Kidney glomerular epithelial cell (primary cell): Measurements from ENCODE around the gene ASCL2.

Experiments
- DNase-seq: peaks from one replicate; lab custom pipeline; 2025; lab: John Stamatoyannopoulos, UW

Gene ASCL2

DNA sequence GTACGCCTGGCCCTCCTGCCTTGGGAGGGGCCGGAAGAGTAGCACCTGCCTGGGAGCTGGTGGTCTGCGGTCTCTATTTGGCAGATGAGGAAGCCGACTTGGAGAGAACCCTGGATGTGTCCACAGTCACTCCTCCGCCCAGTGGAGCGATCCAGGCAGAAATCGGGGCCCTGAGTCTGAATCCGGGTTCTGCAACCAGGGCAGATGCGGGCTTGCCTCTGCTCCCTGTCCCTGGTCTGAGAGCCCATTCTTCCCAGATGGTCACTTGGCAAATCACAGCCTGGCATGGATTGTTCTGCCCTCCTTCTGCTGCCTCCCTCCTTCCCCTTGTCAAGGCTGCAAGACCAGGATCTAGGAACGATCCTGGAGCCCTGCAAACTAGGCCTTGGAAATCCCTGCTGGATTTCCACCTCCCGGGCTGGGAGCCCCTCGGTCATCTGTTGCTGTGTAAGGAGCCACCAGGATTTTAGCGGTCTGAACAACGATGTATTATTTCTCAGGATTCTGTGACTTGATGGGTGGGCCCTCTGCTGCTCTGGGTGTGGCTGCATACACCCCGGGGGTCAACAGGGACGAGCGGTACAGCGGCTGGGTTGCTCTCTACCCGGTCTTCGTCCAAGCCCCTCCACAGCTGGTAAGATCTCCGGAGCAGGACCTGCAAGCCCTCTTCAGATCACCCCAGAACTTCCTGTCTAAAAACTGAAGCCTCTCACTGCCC lies 2.0 kb upstream of the ASCL2 start:
- no peak for DNase-seq

DNA sequence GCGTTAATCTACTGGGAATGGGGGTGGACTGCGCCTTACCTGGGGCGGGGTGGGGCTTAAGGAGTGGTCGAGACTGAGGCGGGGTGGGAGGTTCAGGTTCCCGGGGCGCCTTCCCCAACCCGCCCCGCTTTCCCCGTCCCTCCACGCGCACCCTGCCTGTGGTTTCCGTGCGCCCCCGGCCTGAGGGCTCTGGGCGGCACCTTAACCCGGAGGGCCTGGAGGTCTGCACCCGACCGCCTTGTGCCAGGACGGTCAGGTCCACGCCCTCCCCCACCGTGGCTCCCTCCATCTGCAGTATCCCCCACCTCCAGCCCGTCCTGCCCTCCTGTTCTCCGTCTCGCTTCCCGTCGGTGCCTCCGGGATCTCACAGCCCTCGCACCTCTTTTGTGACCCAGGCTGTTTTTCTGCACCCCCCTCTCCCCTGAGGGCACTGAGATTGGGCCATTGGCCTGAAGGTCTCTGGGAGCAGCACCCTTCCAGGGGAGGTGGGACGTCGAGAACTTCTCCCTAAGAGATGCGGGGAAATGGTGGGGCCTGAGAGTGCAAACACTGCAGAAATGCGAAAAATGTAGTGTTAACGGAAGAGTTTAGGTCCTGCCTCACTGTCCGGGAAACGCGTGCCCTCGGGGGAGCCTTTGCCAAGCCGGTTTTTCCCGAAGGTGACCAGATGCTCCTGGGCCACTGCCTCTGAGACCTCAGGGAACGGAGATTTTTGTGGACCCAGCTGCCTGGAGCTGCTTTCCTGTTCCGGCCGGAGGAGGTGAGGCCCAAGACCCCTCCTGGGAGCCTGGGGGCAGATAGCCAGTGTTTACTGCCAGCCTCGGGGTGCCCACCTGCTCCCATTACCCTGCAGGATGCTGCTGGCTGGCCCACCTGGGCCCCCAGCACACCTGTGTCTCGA lies 1.2 kb upstream of the ASCL2 start:
- DNase-seq: no peak

DNA sequence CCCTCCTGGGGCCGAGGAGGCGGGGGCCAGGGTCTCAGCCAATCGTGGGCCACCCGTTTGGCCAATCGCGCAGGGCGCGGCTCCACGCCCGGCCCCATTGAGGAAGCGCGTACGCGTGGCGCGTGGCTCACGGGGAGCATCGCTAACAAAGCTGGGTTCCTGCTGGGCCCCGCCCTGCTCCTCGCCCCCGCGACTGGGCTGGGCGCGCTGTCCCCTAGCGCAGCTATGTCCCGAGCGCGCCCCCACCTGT lies 614 bp upstream of the ASCL2 start:
- no peak for DNase-seq

DNA sequence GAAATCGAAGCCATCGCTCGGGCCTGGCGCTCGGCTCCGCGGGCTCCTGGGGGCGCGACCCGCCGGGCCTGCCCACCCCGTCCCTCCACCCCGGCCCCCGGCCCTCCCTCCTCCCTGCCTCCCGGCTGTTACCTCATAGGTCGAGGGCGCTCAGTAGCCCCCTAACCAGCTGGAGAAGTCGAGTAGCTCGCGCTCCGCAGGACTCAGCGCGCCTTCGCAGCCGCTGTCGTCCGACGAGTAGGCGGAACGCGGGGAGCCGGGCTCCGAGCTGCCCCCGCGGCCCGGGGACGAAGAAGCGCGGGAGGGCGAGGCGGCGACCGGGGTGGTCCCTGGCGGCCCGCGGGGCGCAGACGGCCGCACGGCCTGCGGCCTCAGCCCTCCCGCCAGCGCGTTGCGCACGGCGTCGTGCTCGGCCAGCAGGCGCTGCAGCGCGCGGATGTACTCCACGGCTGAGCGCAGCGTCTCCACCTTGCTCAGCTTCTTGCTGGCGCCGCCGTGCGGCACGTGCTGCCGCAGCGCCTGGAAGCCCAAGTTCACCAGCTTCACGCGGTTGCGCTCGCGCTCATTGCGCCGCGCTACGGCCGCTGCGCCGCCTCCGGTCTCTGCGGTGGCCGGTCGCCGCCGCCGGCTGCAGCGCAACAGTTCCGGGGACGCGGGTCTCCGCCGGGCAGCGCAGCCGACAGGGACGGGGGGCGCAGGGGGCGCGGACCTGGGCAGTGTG lies 627 bp downstream of the ASCL2 start:
- DNase-seq: no peak

DNA sequence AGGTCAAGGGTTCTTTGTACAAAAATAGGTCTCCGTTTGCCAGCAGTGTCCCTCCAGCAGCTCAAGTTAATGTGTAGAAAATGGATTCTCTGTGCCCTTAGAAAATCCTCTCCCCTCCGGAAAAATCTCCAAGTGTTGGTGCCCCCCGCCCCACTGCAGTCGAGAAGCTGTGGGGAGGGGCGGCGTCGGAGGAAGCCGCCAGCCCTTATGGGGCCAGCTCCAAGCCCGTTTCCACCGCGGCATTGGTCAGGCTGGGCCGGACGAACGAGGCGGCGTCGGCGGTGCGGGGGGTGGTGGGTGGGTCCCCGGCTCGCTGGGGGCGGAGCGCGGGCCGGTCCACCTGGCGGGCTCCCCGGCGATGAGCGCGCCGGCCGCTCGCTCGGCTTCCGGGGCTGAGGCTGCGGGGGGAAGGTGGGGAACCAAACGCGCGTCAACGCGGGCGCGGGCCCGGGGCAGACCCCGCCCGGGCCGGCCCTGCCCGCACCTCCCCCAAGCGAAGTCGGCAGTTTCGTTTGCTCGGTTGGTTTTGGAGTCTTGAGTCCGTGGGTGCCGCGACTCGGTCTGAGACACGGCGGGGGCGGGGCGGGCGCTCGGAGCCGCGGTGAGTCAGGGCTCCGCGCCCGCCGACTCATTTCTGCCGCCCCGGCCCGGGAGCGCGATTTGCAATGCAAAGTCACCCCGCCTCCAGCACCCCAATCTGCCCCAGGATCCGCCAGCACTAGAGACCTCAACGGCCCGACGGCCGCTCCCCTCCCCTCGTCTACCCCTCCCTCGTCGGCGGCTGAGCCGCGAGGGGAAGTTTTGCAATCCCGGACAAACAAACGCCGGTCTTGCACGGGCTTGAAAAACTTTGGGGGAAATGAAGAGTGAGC lies 1.4 kb downstream of the ASCL2 start:
- DNase-seq: no peak

DNA sequence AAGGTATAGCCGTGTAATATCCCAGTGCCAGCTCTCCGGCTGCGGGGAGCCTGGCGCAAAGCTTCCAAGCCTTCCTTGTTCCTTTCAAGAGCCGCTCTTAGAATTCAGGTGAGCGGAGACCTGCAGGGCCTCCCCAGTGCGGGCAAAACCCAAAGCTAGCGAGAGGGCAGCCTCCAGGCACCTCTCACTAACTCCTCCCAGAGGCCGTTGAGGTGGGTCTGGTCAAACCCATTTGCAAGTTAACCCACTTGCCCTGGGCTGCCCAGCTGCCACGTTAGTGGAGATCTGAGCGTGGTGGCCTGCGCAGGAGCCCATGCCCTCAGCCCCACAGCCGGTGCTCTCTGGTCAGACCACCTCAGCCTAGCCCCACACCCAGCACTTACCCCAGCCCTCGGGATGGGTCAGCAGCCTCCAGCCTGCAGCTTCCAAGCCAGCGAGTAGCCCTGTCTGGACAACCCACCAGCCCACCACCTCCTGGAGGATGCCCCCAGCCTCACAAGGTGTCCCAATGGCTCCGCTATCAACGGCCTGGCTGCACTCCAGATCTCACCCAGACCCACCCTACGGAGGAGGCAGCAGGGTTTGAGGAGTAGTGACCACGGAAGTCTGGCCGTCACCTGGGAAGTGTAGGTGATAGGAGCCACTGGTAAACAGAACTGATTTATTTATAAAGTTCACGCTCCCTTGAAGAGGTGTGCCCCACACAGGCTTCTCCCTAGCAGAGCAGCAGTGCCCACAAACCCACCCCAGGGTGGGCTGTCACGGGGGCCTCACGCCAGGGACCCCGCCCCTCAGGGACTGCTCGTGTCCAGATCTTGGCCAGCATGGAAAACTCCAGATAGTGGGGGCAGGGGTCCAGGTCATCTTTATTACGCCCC lies 2.3 kb downstream of the ASCL2 start:
- no peak for DNase-seq

DNA sequence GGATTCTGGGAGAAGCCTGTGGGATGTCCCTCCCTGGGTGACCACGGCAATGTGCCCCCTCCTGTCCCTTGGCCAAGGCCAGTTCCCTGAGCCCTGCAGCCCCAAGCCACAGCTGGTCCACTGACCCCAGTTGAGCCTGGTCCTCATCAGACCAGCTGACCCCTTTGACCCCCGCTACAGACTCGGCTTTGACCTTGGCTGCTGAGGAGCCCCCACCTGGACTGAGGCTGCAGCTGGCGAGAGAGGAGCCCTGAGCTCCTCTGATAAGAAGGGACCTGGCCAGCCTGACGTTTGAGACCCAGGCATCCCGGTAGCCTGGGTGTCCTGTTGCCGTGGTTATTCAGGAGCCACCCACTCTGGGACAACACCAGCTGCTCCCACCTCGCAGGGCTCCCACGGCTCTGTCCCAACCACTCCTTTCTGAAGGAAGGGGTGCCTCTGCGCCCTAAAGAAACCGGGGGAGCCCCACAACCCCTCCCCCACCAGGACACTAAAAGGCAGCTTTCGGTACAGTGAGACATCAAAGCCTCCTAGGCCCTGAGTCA lies 3.0 kb downstream of the ASCL2 start:
- no peak for DNase-seq

DNA sequence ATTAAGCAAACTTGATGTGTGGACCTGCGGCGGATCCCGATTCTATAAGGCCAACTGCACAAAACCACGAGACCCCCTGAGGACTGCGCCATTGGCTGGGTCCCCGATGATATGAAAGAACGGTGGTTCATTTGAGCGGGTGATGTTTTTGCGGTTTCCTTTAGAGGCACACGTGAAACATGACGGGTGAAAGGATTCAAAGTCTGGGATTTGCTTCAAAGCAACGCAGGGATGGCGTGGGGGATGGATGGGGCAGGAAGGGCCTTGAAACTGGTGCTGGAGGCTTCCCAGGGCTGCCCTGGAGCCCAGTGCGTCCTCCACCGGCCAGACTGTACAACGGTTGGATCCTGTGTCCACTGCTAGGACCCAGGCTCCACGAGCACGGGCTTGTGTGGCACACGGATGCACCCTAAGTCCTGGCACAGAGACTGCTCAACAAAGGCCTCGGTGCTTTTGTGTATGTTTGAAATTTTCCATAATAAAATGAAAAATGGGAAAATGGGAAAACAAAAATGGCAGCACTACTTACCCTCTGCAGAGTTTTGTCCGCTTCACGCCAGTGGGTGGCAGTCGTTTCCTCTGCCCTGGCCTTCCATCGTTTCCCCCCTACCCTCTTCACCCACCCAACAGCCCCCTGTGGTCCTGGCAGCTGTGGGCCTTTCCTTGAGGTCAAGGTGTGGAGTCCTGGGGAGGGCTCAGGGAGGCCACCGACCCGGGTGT lies 3.6 kb downstream of the ASCL2 start:
- no peak for DNase-seq

DNA sequence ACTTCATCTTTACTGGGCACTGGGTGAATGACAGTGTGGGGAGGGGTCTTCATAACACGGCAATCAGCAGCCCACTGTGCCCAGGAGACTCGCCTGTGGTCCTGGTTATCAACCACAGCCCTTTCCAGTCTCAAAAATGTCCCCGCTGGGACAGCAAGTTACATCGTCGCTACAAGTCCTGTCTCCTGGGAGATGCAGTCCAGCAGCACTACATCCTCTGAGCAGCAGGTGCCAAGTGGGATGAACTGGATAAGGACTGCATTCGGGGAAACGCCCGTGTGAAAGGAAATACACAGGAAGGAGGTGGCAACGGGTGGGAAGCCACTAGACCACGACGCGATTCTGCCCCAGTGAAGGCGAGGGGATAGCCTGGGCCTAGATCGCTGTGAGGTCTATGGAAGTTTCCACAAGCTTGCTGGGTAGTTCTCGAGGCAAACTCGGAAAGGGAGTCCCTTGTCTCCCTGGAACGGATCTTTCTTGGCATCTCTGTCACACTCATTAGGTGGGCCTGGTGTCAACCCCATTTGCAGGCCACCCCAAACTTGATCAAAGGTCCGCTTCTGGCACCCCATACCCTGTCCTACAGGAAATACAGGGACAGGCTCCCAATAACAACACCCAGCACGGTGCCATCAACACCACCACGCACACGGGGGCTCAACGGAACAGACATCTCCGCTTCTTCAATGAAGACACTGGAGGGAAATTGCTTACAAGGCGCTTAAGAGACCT lies 4.4 kb downstream of the ASCL2 start:
- no peak for DNase-seq

DNA sequence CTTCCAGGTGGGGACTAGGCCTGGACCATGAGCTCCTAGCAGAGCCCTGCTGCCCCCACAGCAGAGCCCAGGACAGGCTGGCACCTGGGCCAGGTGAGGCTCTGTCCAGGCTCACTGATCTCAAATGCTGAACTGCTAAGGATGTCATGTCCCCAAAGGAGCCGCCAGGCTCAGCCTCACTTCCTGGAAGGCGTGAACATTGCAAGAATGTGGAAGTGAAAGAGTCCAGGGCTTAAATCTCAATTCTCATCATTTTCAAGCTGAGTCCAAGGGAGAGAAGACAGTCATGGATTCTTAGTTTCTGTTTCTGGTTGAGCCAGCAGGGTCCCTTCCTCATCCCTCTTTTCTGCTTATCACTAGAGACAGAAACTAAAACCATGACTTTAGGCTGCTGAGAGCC lies 5.0 kb downstream of the ASCL2 start:
- no peak for DNase-seq

DNA sequence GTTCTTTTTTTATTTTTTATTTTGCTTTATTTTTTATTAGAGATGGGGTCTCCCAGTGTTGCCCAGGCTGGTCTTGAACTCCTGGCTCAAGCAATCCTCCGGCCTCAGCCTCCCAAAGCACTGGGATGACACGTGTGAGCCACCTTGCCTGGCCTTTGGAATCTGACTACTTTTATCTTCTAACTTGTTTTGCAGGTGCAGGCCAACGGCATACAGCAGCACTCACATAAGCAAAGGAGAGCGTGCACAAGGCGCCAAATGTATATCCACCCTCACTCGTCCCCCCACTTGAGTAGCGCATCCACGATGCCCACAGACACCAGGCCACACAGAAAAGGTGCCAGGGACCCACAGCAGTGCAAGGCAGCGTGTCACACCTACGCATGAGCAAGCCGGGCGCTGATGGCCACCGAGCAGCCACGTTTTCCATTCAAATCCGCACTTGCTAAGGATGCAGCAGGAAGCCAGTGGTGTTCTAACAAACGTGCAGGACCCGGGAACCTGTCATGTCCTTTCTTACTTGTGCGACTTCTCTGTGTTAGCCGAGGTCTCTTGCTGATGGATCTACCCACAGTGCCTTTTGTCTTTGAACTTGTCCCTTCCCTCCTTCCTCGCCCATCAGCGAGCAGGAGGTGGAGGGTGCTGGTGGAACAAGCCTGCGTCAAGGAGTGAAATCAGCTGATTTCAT lies 5.9 kb downstream of the ASCL2 start:
- no peak for DNase-seq

DNA sequence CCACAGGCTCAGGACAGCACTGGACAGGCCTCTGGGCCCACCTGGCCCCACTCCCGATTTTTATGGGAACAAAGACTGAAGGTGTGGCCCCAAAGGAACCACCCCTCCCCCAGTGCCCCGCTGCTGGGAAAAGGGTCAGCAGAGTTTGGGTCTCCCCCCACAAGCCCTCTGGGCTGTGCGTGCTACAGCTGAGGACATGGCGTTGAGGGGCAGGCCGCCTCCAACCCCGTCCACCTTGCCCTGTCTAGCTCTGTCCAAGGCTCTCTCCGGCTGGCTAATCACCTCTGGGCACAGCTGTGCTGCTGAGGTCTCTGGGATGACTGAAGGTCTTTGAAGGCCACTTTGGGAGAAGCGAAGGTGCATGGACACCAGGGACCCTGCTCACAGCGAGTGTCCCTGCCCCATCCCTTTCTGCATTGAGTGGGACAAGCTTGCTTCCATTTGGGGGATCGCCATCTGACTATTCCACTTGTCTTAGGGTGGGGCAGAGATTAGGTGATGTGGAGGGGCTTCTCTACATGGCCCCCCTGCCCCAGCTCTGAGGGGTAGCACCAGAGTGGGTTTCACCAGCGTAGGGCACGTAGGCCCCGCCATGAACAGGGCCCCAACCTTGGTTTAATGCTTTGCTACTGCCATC lies 6.5 kb downstream of the ASCL2 start:
- DNase-seq: no peak

DNA sequence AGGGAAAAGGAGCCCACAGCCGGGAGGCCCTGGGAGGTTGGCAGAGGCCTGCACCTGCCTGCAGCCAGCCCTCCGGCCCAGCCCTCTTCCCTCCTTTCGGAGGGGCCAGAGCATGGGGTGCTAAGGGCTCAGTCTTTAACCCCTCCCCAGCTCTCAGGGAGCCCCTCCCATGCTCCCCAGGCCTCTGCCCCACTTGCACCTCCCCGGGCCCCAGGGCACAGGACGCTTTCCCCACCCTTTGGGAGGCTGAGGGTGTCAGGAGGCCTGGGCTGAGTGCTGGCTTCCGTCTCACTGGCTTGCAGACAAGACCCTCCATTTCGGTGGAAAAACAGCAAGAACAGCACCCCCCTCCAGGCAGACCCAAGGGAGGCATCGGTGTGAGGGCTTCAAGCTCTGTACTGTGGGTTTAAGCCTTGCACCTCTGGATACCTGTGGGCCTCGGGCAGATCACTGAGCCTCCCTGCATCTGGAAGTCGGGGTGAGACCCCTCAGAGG lies 7.3 kb downstream of the ASCL2 start:
- no peak for DNase-seq

DNA sequence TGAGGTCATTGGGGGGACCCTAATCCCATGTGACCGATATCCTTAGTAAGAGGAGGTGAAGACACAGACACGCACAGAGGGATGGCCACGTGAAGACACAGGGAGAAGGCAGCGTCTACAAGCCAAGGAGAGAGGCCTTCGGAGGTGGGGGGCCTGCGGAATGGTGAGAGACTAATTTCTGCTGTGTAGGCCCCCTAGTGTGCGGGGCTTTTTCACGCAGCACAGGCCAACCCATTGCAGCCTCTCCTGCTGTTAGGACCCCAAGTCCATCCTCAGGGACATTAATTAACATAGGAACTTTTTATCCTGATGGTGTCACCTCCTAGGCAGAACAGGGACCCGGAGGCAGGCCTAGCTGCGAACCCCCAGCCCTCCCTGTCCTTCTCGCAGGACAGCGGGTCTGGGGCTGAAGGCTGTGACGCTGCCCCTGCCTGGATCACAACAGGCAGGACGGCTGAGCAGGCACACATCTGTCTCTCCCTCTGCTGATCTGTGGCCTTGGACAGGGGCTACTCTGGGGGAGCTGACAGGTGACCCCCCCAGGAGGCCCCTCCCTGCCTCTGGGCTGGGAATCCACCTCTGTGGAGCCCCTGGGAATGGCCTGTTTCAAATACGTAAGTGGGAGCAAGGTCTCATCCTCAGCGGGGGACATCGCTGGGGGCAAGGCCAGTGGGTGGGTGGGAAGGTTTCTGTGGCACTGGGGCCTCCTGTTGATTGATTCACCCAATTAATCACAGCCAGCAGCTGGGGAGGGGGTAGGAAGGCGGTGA lies 7.9 kb downstream of the ASCL2 start:
- DNase-seq: no peak

DNA sequence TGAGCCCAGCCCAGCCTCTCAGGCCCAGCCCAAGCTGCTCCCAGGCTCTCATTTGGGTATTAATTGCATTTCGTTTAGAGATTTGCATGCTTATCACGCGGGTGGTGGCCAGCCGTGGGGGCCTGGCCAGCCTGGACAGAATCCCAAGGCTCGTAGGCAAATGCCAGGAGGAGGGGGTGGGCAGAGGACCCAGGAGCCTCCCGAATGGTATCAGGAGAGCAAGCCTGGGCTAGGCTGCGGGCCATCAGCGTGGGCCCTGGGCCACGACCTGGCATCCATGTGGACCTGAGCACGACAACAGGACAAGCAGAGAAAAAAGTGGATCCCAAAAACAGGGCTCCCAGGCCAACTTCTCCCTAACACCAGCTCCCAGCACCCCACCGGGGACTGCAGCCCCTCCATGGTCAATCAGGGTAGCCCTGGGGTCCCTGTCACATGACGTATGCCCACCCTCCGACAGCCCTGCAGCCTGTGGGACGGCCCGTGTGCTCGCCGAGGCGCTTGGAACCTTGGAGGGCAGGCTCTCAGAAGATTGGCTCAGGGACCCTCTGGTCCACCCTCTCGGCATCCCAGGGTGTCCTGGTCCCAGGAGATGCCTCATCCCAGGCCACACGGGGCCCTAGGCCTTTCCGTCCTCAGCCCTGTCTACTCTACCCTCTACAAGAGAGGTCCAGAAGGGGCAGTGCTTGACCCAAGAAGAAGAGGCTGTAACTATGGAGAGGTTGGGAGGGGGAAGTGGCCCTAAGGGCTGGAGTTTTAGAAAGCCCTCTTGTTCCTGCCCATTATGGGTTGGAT lies 8.8 kb downstream of the ASCL2 start:
- no peak for DNase-seq
